ENCODE results near the gene CDC42BPA.

GRCh38 chr1:227190321-227190720 is 128.0 kb downstream of the CDC42BPA start:
- TF ChIP-seq POLR2A (IDR thresholded peaks at IDR 0.05; ENCODE audit: low read length) (no peak), JUN (IDR thresholded peaks at IDR 0.05) (no peak), CTCF (IDR thresholded peaks at IDR 0.05) (no peak), RAD21 (conservative IDR thresholded peaks at IDR 0.05 in 1 of 2, IDR thresholded peaks at IDR 0.05 in 1 of 2) (no peak), NFE2L2 (conservative IDR thresholded peaks at IDR 0.05; ENCODE audit: low read length) (no peak)
